Right atrium auricular region (tissue), 2 donors: ENCODE measurements around the gene PDCD5. TPM values are rescaled to one million over a fixed set of nuclear protein-coding genes. Genes with fewer than 3 reads are reported as not detected.

Experiments used
- DNase-seq: peaks from one replicate; pipeline ENCODE4 v3.0.0-alpha.2; 2019; ENCODE audit warnings: low spot score
- H3K27ac ChIP-seq, 2 donors: fragments of 200-600 bp; sonication (generic); 1 replicate in 1 of 2; 2 replicates in 1 of 2; pipeline ENCODE4 v1.5.1; 2016 to 2019
- H3K27me3 ChIP-seq, 2 donors: fragments of 200-600 bp; sonication (generic); one replicate each; pipeline versions ENCODE4 v1.5.1 to v1.6.0; 2017 to 2019
- H3K36me3 ChIP-seq: fragments of 200-600 bp; sonication (generic); one replicate; pipeline ENCODE4 v1.5.1; 2016
- H3K4me1 ChIP-seq, 2 donors: fragments of 200-600 bp; sonication (generic); one replicate each; pipeline versions ENCODE4 v1.5.1 to v1.6.0; 2017 to 2019
- H3K4me3 ChIP-seq, 2 donors: fragments of 200-600 bp; sonication (generic); 1 replicate in 1 of 2; 2 replicates in 1 of 2; pipeline ENCODE4 v1.5.1; 2017 to 2019; ENCODE audit warnings: mild to moderate bottlenecking in 1 of 2, moderate library complexity in 1 of 2
- H3K9me3 ChIP-seq, 2 donors: fragments of 200-600 bp; sonication (generic); one replicate each; pipeline ENCODE4 v1.5.1; 2019
- total RNA-seq, 2 donors: library from RNA; depleted of rRNA; stranded (reverse); fragments of >200 nt; gene quantifications; one replicate each; pipeline ENCODE4 v1.1.0, GENCODE V29; 2016
- TF ChIP-seq, protein P1 (sequence below), 2 donors: fragments of 200-600 bp; sonication (generic); IDR thresholded peaks; one replicate each; pipeline ENCODE4 v1.5.1; 2019; ENCODE audit warnings: antibody characterized with exemption in 2 of 2

Gene PDCD5
- total RNA-seq, 2 donors from 2014 or later, result 144 to 191 TPM

- Histone ChIP-seq H3K9me3 (no peaks in the 10 kb centered on the region), H3K27ac (no peak overlapping the region), H3K27me3 (no peaks in the 10 kb centered on the region), H3K36me3 (peaks cover 53% of the 10 kb centered on the region), H3K4me3 (no peak overlapping the region), H3K4me1 (no peaks in the 10 kb centered on the region)
- TF ChIP-seq, protein P1, sequence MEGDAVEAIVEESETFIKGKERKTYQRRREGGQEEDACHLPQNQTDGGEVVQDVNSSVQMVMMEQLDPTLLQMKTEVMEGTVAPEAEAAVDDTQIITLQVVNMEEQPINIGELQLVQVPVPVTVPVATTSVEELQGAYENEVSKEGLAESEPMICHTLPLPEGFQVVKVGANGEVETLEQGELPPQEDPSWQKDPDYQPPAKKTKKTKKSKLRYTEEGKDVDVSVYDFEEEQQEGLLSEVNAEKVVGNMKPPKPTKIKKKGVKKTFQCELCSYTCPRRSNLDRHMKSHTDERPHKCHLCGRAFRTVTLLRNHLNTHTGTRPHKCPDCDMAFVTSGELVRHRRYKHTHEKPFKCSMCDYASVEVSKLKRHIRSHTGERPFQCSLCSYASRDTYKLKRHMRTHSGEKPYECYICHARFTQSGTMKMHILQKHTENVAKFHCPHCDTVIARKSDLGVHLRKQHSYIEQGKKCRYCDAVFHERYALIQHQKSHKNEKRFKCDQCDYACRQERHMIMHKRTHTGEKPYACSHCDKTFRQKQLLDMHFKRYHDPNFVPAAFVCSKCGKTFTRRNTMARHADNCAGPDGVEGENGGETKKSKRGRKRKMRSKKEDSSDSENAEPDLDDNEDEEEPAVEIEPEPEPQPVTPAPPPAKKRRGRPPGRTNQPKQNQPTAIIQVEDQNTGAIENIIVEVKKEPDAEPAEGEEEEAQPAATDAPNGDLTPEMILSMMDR (IDR thresholded peaks at IDR 0.05), result no peak
- no peak for DNase-seq
Observed at GRCh38 chr19:32595491-32595890, 14.5 kb downstream of the PDCD5 start.

DNA sequence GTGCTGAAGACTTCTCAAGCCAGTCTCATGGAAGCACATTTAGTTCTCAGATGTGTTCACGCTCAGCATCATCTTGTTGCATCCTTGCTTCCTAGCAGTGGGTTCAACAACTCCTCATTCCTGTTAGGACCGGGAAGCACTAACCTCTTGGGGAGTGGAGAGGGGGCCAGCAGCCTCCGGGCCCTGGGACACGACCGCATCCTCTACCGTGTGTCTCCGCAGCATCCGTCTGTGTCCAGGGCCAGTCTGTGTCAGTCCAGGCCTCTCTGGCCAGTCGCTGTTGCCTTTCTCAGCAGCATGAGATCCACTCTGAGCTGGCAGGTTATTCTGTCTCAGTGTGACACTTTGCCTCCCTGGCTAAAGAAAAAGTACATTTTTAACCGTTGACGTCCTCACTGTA, 17.0 kb downstream of the PDCD5 start:
- TF ChIP-seq, protein P1 (IDR thresholded peaks at IDR 0.05), result no peak
- peaks cover 77% of the 10 kb centered on the region for H3K36me3 ChIP-seq
- H3K9me3 ChIP-seq, result no peaks in the 10 kb centered on the region
- DNase-seq, result no peak
- no peak overlapping the region for H3K4me3 ChIP-seq
- H3K4me1 ChIP-seq, result no peaks in the 10 kb centered on the region
- no peak overlapping the region for H3K27ac ChIP-seq
- no peaks in the 10 kb centered on the region for H3K27me3 ChIP-seq

GRCh38 chr19:32599258-32599657, 18.3 kb downstream of the PDCD5 start:
- Histone ChIP-seq H3K27ac (no peak overlapping the region), H3K4me3 (no peak overlapping the region), H3K9me3 (no peaks in the 10 kb centered on the region), H3K27me3 (no peaks in the 10 kb centered on the region), H3K4me1 (no peaks in the 10 kb centered on the region), H3K36me3 (peaks cover 80% of the 10 kb centered on the region)
- TF ChIP-seq, protein P1 (IDR thresholded peaks at IDR 0.05), result no peak
- no peak for DNase-seq

DNA sequence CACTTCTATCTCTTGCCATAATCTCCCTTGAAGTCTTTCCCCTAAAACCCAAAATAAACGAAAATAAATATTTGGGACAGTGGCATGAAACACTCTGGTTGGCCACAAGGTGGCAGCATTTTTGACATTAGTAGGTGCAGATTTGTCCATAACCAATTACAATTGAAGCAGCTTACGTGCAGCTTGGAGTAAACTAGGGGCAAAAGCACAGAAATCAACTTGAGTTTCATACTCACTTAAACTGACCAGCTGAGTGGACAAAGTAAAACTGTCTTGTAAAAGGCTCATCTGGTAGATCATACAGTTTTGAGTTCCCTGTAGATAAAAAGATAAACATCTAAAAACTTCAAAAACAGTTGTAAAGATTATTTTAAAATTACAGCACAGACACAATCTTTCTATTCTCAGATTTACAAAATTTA, 18.8 kb downstream of the PDCD5 start:
- H3K27me3 ChIP-seq, result no peaks in the 10 kb centered on the region
- no peaks in the 10 kb centered on the region for H3K9me3 ChIP-seq
- H3K4me3 ChIP-seq, result no peak overlapping the region
- TF ChIP-seq, protein P1 (IDR thresholded peaks at IDR 0.05), result peak; percentile 64 to 88
- H3K4me1 ChIP-seq, result no peaks in the 10 kb centered on the region
- H3K27ac ChIP-seq, result no peak overlapping the region
- DNase-seq, result no peak
- H3K36me3 ChIP-seq, result peaks cover 85% of the 10 kb centered on the region

DNA sequence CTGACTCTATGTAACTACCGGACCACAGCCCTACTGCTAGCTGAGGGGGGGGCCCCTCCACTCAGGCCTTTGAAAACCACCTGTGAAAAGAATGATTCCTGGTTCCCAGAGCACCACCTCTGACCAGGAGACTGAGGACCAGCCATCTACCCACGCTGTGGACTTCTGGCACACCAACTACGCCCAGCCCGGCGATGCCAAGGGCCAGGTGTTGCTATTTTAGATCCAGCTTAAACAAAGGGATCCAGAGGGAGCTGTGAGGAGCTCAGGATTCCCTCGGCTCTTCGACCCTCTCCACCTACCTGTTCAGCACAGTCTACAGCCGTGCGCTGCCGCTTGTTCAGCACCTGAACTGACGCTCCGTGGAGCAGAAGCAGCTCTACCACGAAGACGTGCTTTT, 23.0 kb downstream of the PDCD5 start:
- Histone ChIP-seq H3K4me1 (no peaks in the 10 kb centered on the region), H3K27ac (no peak overlapping the region), H3K9me3 (no peaks in the 10 kb centered on the region), H3K27me3 (no peaks in the 10 kb centered on the region), H3K4me3 (no peak overlapping the region), H3K36me3 (peaks cover 83% of the 10 kb centered on the region)
- no peak for DNase-seq
- TF ChIP-seq, protein P1 (IDR thresholded peaks at IDR 0.05), result no peak

GRCh38 chr19:32605544-32605943, 24.6 kb downstream of the PDCD5 start:
- no peaks in the 10 kb centered on the region for H3K4me1 ChIP-seq
- TF ChIP-seq, protein P1 (IDR thresholded peaks at IDR 0.05), result no peak
- no peaks in the 10 kb centered on the region for H3K27me3 ChIP-seq
- no peaks in the 10 kb centered on the region for H3K9me3 ChIP-seq
- H3K36me3 ChIP-seq, result peaks cover 73% of the 10 kb centered on the region
- peak; percentile 32 for DNase-seq
- H3K27ac ChIP-seq, result no peak overlapping the region
- H3K4me3 ChIP-seq, result no peak overlapping the region
